ENCODE results near the gene NSG1.

- TF ChIP-seq CTCF (conservative IDR thresholded peaks at IDR 0.05; ENCODE audit: low read length) (no peak), EZH2phosphoT487 (IDR thresholded peaks at IDR 0.05; ENCODE audit: borderline replicate concordance) (no peak)
Observed at GRCh38 chr4:4364061-4364460, 22.8 kb upstream of the NSG1 start.
